Measurements from ENCODE around the gene NFE2.

NFE2 gene

DNA sequence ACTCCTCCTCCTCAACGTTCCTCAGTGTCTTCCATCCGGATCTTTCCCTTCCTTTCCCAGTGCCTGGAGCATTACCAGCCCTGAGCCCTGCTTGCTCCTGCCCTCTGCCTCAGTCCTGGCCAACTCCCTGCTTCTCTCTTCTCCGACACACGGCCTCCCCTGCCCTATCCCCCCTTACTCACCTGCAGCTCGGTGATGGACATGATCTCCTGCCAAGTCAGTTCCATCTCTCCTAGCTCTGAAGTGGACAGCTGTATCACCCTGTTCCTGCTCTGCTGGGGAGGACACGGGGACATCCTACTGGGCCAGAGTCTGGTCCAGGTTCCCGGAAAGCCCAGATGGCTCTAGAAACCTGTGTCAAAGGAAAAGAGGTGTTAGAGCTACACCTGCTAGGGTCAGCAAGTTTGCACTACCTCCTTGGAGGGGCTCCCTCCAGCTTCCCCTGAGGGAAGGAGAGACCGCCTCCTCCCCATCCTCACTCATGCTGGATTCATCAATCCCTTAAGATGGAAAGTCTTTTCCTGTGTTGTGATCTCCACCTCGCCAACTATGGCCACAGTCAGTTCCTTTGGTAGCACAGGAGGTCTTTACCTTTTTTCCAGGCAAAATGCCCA, 5.8 kb downstream of the NFE2 start:
- TF ChIP-seq GATA3 (IDR thresholded peaks at IDR 0.05; ENCODE audit: low read depth, low read length) (no peak), GATA2 (IDR thresholded peaks at IDR 0.05; ENCODE audit: low read depth, low read length) (no peak)

DNA sequence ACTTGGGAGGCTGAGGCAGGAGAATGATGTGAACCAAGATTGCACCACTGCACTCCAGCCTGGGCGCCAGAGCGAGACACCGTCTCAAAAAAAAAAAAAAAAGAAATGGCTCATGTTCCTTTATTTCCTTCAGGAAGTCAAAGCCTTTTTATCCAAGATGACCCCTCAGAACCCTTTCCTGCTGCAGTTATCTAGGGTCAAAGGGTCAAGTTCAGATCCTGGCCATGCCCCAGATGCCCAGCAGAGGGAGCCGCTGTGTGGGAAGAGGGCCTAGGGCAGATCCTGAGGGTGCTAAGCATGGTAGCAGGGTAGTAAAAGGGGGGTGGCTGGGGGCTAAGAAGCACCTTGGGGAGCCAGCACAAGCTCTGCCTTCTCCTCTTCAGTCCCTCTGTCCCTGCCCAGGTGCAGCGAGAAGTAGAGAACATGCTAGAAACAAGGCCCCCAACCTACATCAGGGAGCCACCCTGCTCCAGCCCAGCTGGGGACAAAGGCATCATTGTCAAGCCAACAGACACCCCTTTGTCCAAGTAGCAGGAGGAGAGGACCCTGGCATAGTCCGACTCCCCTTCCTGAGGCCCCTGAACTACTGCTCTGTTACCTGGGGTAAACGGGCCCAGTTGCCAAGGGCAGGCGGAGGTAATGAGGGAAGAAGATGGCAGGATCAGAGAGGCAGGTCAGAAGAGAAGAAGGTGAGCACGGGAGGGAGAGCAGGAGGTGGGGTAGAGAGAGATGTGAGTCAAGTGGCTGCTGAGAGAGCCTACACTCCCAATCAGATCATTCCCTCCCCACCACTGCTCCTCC, 6.5 kb downstream of the NFE2 start:
- TF ChIP-seq GATA2 (IDR thresholded peaks at IDR 0.05; ENCODE audit: low read depth, low read length) (no peak), GATA3 (IDR thresholded peaks at IDR 0.05; ENCODE audit: low read depth, low read length) (no peak)

DNA sequence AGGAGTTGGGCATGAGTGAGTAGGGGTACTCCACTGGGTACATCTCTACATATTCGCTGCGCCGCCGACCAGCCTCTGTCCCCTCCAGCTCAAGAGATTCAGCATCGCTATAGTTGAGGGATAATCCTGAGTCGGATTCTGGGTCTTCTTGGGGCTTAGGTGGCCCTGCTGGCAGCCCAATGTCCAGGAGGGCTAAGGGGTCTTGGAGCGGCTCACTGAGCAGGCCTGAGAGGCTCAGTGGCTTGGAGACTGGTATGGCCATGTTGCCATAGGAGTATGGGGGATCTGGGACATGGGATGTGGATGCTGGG, 7.9 kb downstream of the NFE2 start:
- TF ChIP-seq GATA2 (IDR thresholded peaks at IDR 0.05; ENCODE audit: low read depth, low read length) = no peak
- TF ChIP-seq GATA3 (IDR thresholded peaks at IDR 0.05; ENCODE audit: low read depth, low read length) = no peak

DNA sequence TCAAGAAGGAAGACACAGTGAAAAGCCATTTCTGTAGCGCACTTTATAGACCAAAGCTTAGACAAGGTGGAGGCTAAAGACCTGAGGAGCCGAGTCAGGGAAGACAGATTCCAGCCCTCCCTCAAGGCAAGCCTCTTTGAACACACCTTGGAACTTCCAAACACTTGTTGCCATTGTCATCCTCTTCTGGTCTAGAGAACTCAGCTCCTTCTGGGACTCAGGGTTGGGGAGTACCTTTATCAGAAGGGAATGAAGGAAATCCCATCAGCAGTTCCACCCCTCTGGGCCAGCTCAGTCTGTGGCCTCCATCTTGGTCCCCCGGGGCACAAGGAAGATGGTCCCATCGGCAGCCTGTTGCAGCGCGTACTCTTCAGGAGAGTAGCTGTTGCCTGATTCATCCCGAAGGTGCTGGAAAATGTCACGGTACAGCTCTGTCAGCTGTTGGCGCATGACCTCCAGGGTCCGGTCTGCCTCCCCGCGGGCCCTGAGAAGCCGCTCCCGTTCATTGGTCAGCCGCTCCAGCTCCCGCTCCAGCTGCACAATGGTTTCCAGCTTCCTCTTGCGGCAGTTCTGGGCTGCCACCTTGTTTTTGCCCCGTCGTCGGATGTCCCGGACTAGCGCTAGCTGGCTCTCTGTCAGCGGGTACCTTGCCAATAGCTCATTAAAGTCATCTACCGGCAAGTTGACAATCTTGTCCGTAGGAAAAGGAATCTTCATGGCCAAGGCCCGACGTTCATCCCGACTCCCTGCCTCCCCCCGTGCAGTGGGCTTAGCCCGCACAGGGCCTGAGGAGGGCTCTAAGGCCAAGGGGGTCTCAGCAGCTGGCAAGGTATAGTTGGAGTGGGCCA, 8.5 kb downstream of the NFE2 start:
- TF ChIP-seq GATA3 (IDR thresholded peaks at IDR 0.05; ENCODE audit: low read depth, low read length) (no peak), GATA2 (IDR thresholded peaks at IDR 0.05; ENCODE audit: low read depth, low read length) (no peak)

DNA sequence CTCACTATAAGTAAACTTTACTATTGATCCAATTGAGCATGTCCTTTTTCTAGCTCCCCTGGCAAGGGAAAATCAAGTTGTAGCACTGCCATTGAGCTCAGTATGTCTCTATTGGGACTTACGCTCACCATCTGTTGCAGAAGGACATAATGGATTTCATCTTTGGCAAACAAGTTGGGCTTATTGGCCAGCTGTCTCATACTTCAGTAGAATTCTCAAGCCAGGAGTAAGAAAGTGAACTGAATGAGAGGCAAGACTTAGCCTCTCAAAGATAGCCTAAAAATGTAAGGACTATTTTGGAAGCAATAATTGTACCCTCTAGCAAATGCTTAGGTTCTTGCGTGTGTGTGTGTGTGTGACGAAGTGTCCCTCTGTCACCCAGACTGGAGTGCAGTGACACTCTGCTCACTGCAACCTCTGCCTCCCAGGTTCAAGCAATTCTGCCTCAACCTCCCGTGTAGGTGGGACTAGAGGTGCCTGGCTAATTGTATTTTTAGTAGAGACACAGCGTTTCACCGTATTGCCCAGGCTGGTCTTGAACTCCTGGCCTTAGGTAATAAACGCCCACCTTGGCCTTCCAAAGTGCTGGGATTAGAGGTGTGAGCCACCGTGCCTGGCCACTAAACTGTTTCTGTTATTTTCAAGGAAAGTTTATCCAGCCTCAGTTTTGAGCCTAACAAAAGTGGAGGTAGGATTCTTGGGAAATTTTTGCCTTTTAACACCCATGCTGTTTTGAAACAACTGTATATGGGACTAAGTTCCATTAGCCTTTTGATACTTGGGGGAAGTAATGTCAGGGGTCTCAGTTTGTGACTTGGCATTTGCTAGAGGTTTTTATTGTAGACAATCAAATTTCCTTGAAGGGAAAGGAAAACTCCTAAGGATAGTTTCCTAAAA, 13.3 kb downstream of the NFE2 start:
- TF ChIP-seq GATA2 (IDR thresholded peaks at IDR 0.05; ENCODE audit: low read depth, low read length) = no peak
- no peak for TF ChIP-seq GATA3 (IDR thresholded peaks at IDR 0.05; ENCODE audit: low read depth, low read length)

DNA sequence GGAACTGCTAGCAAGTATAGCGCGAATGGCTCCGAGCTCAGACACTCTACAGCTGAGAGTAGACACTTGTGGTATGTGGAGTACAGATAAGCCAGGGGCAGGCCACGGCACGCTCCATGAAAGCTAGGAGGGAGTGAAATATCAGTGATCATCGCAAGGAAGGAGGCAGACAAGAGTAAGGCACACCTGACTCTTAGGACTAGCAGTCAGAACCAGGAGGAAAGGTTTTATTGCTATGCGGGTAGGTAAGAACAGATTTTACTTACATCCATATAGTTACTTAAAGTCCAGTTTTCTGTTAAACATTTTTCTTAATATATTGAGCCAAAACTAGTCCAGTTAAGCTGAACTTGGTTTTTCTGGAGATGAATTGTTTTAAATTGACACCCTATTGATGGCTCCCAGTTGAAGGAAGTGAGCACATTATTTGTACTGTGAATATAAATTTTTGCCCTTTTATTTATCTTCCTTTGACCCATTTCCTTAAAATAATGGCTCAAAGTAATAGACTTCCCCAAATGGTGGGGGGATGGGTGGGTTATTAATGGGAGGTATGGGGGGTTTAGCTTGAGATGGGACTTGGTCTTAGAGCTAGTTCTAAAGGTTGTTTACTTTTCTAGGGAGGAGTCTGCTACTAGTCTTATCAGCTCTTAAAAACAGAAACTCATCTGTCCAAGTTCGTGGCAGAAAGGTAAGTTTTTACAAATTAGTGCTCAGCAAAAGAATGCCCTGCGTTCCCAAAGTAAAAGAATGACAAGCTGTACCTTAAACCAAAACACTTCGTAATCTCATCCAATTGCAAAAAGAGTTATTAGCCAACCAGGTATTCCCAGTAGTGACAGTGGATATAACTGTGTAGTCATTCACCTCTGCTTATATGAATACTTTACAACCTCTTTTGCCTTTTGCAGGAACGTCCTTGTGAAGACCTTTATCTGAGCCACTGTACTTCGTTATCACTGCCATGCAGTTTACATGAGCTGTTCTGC, 14.5 kb downstream of the NFE2 start:
- TF ChIP-seq GATA3 (IDR thresholded peaks at IDR 0.05; ENCODE audit: low read depth, low read length) (no peak), GATA2 (IDR thresholded peaks at IDR 0.05; ENCODE audit: low read depth, low read length) (no peak)

DNA sequence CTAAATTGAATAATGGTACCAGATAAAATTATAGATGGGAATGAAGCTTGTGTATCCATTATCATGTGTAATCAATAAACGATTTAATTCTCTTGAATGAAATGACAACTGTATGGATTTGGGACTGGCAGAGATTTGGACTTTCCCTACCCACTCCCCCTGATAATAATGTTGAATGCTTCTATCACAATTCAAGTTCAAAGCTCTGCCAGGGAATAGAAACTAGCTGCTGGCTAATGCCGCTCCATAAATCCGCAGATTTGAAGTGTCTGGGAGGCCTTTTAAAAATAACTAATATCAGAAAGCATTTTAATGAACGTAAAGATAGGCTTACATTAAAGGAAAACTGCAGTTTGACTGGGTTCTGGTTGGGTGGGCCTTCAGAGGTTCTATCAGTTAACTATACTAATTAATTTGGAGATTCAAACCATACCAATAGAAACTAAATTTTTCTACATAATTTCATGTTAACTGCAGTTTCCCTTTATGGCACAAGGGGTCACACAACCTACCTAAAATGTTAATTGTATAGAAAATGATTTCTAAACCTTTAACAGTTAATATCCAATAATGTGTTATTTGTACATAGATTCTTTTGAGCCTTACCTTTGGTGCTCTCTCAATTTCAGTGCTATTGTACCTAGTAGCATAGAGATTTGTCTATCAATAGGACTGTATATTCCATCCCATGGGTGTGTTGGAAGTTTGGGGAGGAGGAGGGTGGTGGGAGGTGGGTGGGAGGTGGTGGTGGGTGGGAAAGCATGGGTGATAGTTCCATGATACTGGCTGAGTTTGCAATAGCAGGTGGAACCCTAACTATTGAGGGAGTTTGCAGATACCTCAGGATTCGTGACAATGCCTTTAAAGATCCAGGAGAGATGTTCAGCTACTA, 15.4 kb downstream of the NFE2 start:
- TF ChIP-seq GATA3 (IDR thresholded peaks at IDR 0.05; ENCODE audit: low read depth, low read length) (no peak), GATA2 (IDR thresholded peaks at IDR 0.05; ENCODE audit: low read depth, low read length) (no peak)

DNA sequence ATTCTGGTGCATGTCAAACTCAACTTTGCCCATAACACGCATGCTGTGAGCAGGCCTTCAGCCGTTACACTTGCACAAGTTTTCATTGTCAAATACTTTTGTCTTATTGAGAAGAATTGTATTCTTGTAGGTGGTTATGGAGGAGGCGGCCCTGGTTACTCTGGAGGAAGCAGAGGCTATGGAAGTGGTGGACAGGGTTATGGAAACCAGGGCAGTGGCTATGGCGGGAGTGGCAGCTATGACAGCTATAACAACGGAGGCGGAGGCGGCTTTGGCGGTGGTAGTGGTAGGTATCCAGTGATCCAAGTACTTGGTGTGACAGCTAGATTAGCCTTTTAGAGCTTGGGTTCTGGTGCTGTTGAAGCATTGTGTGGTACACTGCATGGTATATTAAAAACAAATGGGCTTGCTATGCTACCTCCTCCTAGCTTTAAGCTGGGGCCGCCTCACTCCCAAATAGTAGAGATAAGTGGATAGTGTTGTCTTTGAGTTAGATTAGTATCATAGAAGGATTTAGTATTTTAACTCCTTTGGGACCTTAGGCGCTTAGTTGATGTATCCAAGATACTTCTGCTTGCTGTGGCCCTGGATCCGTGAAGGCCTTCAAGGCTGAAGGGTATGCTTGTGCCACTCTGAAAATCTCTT, 17.7 kb downstream of the NFE2 start:
- TF ChIP-seq GATA2 (IDR thresholded peaks at IDR 0.05; ENCODE audit: low read depth, low read length) = no peak
- no peak for TF ChIP-seq GATA3 (IDR thresholded peaks at IDR 0.05; ENCODE audit: low read depth, low read length)

DNA sequence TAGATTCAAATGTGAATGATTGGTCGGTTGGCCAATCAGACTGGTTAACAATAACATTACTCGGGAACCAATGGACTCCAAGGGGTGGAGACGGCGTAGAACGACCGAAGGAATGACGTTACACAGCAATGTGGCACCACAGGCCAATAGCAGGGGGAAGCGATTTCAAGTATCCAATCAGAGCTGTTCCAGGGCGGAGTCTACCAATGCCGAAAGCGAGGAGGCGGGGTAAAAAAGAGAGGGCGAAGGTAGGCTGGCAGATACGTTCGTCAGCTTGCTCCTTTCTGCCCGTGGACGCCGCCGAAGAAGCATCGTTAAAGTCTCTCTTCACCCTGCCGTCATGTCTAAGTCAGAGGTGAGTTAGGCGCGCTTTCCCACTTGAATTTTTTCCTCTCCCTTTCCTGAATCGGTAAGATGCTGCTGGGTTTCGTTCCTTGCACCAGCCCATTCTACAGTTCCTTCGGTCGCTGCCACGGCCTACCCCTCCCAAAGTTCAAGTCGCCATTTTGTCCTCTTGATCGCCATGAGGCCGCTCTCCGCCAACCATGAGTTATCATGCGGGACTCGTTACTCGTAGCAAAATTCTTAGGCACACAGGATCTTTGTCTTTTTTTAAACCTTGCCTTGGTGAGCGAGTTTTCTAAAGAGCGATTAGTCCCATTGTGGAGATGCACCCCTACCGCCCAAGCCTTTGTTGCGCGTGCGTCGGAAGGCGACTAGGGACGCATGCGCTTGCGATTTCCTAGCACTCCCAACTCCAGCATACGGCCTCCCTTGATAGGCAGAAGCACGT, 20.2 kb downstream of the NFE2 start, which contains the start of gene HNRNPA1:
Gene HNRNPA1, plus strand, starts transcription at position 259 of the 793 bp plus-strand sequence. Its CDS starts 82 bp downstream, at position 341.
- no peak for TF ChIP-seq GATA3 (IDR thresholded peaks at IDR 0.05; ENCODE audit: low read depth, low read length)
- TF ChIP-seq GATA2 (IDR thresholded peaks at IDR 0.05; ENCODE audit: low read depth, low read length) = no peak

DNA sequence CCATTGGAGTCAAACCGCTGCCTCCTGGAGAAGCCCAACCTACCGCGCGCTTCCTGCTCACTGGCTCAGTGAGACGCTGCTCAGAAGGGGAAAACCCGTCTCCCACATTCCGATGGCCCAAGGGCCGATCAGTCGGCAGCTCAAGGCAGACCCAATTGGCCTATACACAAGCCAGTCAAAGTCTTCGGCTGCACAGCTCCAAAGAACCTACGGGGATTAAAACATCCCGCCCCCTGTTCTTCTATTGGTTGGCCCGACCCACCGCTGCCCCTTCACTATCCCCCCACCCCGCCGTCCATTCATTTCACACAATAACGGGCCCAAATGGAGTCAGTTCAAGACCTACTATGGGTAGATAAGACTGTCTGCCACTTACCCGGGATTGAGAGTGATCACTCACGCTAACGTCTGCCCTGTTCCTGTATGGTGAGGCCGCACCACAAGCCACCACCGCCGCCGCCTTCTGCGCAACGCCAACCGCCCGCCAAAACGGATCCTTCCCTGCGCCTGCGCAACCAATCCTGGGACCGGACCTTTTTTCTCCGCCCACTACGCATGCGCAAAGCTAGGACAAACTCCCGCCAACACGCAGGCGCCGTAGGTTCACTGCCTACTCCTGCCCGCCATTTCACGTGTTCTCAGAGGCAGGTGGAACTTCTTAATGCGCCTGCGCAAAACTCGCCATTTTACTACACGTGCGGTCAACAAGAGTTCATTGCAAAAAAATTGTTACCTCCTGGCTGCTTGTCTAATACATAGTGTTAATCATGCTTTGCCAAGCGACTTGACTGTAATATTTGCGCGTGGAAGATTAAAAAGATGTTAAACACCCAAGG, 21.0 kb downstream of the NFE2 start, which contains the start of gene CBX5:
Gene CBX5, minus strand, starts transcription at position 491 of the 836 bp plus-strand sequence. CDS start 22,472 bp downstream, outside the sequence.
- TF ChIP-seq GATA3 (IDR thresholded peaks at IDR 0.05; ENCODE audit: low read depth, low read length) (no peak), GATA2 (IDR thresholded peaks at IDR 0.05; ENCODE audit: low read depth, low read length) (no peak)

Data from SH-SY5Y (cell line).